Activated CD4-positive, alpha-beta T cell treated with anti-CD3 and anti-CD28 coated beads, Interleukin-2, amount 10 ng/mL, durations not matched to agents 7 days and 5 days (primary cell): ENCODE measurements around the gene ROR2. TPM values are rescaled to one million over a fixed set of nuclear protein-coding genes. Genes with fewer than 3 reads are reported as not detected.

Experiments used
- CTCF ChIA-PET: fragments of 350-600 bp; sonication (Branson Sonifier 250); formaldehyde crosslinking; loops from one replicate; lab custom pipeline; 2021; ENCODE audit warnings: antibody characterized with exemption; lab: Charles Lee
- POLR2A ChIA-PET: fragments of 350-600 bp; sonication (Branson Sonifier 250); formaldehyde crosslinking; loops from one replicate; lab custom pipeline; 2021; ENCODE audit warnings: antibody characterized with exemption; lab: Charles Lee
- DNase-seq: peaks from one replicate; pipeline ENCODE4 v3.0.0-alpha.2; 2020
- H3K27ac Mint-ChIP-seq: one replicate; pipeline ENCODE4 v1.8.0; 2021; ENCODE audit warnings: mild to moderate bottlenecking, moderate library complexity, mixed read lengths
- H3K27me3 Mint-ChIP-seq: one replicate; pipeline ENCODE4 v1.8.0; 2021; ENCODE audit warnings: mixed read lengths
- H3K36me3 Mint-ChIP-seq: one replicate; pipeline ENCODE4 v1.8.0; 2021; ENCODE audit warnings: low read depth, mixed read lengths
- H3K4me1 Mint-ChIP-seq: one replicate; pipeline ENCODE4 v1.8.0; 2021; ENCODE audit warnings: mixed read lengths
- H3K4me3 Mint-ChIP-seq: one replicate; pipeline ENCODE4 v1.8.0; 2021; ENCODE audit warnings: mild to moderate bottlenecking, moderate library complexity, mixed read lengths
- H3K9me3 Mint-ChIP-seq: one replicate; pipeline ENCODE4 v1.8.0; 2021; ENCODE audit warnings: mixed read lengths
- total RNA-seq, 2 experiments: library from RNA; stranded (reverse); gene quantifications; one replicate each; pipeline ENCODE4 v1.2.3, GENCODE V29; 2021

ROR2 gene
- total RNA-seq, 2 experiments from 2014 or later, result 0.48 to 0.55 TPM

DNA sequence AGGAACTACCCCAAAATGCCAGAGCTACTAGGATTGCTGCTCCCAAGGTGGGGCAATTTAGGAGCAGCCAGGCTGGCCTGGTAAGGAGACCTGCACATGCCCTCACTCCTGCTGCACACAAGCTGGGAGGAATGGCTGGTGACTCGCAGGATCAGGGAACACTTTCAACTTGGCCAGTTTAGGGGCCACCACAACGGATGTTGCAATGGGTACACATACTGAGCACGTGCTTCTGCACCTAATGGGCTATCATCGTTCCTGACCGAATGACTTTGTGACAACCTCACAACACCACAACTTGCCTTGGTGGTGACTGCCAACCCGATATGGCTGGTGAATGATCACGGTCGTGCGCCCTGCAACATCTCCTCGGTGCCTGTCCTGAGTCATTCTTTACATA, 172.0 kb downstream of the ROR2 start:
- no peak for DNase-seq
- H3K27me3 Mint-ChIP-seq, result peaks cover 18% of the 10 kb centered on the region
- peaks cover 8% of the 10 kb centered on the region for H3K4me1 Mint-ChIP-seq
- H3K4me3 Mint-ChIP-seq, result no peak overlapping the region
- ChIA-PET CTCF (no interaction called here), POLR2A (no interaction called here)
- peaks cover 1% of the 10 kb centered on the region for H3K9me3 Mint-ChIP-seq
- H3K36me3 Mint-ChIP-seq, result no peaks in the 10 kb centered on the region
- no peak overlapping the region for H3K27ac Mint-ChIP-seq

DNA sequence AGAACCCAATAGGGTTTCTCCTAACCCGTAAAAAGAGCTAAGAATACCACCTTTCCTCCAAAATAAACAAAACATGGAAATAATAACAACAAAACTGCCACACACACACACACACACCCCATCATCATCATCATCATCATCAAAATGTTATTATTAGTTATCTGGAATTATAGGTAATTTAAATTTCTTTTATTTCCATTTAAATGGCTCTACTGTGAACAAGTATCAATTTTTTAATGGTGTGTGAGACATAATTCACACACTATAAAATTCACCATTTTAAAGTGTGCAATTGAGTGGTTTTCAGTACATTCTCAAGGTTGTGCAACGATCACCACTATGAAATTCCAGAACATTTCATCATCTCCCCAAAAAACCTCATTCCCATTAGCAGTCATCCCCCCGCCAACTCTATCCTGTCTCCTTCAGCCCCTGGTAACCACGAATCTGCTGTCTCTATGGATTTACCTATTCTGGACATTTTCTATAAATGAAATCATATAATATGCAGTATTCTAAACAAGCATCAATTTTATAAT, 172.7 kb downstream of the ROR2 start:
- DNase-seq, result no peak
- ChIA-PET CTCF (no interaction called here), POLR2A (no interaction called here)
- no peak overlapping the region for H3K27ac Mint-ChIP-seq
- peaks cover 1% of the 10 kb centered on the region for H3K4me1 Mint-ChIP-seq
- no peaks in the 10 kb centered on the region for H3K36me3 Mint-ChIP-seq
- H3K9me3 Mint-ChIP-seq, result no peaks in the 10 kb centered on the region
- peaks cover 18% of the 10 kb centered on the region for H3K27me3 Mint-ChIP-seq
- H3K4me3 Mint-ChIP-seq, result no peak overlapping the region

DNA sequence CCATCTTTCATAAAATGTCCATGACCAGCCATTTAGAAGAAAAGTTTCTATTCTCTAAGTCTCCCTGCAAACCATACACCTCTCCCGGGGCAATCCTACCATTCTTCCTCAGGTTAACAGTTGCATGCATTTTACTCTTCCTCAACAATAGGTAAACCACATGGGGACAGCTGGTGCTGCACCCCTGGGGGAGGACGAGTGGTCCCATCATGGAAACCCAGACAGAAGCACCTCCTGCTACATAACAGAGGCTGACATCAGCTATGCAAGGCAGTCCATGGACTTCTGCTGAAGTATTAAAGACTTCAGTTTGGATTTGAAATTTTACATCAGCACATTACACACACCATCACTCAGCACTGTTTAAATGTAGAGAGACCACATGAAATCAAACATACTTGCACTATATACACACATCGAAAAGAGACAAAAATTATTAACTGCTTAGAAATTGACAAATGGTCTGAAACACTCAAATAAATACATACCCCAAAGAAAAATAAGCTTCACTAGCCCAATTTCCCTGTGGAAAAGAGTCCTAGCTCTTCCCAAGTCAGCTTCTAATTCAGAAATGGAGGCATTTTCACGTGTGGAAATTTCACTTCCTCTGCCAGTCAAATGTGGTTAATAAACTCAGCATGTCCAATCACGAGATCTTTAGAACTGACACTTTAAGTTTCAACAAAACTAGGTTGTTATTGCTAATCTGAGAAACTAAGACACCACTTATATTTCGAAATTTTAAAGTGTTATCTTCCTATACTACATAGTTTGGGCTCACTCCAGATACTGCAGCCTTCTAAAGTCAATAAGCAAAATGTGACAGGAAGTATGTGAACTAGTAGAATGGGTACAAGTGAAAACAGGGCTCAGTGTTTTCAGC, 173.4 kb downstream of the ROR2 start:
- Mint-ChIP-seq H3K4me3 (no peak overlapping the region), H3K4me1 (no peaks in the 10 kb centered on the region), H3K27ac (no peak overlapping the region), H3K36me3 (no peaks in the 10 kb centered on the region), H3K9me3 (no peaks in the 10 kb centered on the region), H3K27me3 (peaks cover 18% of the 10 kb centered on the region)
- POLR2A ChIA-PET, result no interaction called here
- CTCF ChIA-PET, result no interaction called here
- no peak for DNase-seq

DNA sequence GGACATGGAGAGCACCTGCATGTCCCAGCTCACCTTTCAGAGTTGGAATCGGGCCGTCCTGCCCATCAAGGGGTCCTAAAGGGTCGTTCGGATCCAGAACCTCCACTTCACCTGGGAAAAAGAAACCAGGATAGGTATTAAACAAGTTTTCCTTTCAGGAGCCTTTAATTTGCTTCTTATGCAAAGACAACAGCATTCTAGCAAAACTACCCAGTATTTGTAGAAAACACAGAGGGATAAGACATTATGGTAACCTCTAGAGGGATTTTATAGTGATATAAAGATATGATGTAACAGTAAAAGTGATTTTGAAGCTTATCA, 174.4 kb downstream of the ROR2 start:
- Mint-ChIP-seq H3K36me3 (no peaks in the 10 kb centered on the region), H3K4me1 (no peaks in the 10 kb centered on the region), H3K9me3 (no peaks in the 10 kb centered on the region), H3K4me3 (no peak overlapping the region), H3K27me3 (peaks cover 18% of the 10 kb centered on the region), H3K27ac (no peak overlapping the region)
- POLR2A ChIA-PET, result no interaction called here
- CTCF ChIA-PET, result interaction anchor here (1.3 to 2.5 kb wide), 2 partner anchors 12 to 175 kb away, joined by 4 to 11 read pairs; partner anchors contain the start of gene ROR2
- no peak for DNase-seq

DNA sequence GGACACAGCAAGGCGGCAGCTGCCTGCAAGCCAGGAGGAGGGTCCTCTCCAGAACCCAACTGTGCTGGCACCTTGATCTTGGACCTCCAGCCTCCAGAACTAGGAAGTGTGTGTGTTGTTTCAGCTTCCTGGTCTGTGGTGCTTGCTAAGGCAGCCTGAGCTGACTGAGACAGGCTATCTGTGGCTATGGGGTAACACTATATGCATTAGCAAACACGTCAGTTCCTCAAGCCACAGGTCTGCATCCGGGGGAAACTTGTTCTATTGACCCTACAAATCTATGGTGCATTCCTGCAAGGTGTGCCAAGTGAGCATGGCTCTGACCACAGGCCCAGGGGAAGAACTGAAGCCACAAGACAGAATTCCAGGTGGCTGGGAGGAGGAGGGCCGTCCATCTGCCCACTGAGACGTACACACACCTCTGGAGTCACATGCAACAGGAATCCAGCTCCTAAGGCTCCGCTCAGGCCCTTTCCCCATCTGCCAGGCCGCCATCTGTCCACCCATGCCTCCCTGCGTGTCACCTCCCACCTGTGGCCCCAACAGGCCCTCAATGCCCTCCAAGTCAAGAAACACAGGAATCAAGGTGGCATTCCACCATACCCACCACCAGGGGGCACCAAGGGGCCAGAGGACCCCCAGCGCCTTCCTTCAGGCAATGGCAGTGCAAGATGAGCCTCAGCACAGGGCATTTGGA, 174.9 kb downstream of the ROR2 start:
- no peaks in the 10 kb centered on the region for H3K36me3 Mint-ChIP-seq
- ChIA-PET POLR2A (no interaction called here), CTCF (interaction anchor here (1.3 to 2.5 kb wide), 2 partner anchors 11 to 175 kb away, joined by 4 to 11 read pairs; partner anchors contain the start of gene ROR2)
- no peak overlapping the region for H3K27ac Mint-ChIP-seq
- peak; percentile 73 for DNase-seq
- no peaks in the 10 kb centered on the region for H3K9me3 Mint-ChIP-seq
- no peaks in the 10 kb centered on the region for H3K4me1 Mint-ChIP-seq
- no peak overlapping the region for H3K4me3 Mint-ChIP-seq
- H3K27me3 Mint-ChIP-seq, result peaks cover 18% of the 10 kb centered on the region

DNA sequence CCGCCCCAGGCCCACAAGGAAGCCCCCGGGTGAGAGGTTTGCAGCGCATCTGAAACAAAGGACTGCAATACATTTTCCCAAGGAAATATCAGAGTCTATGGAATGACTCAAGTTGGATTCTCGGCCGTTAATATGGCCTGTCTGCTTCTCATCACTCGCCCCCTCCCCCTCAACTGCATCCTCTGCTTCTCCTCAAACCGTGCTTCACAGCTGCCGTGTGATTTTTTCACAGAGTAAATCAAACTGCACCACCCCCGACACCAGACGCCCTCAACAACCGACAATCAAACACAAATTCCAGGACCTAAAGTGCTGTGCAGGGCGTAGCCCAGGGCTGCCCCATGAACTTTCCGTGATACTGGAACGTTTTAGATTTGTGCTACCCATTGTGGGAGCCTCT, 176.9 kb downstream of the ROR2 start:
- Mint-ChIP-seq H3K4me1 (no peaks in the 10 kb centered on the region), H3K9me3 (no peaks in the 10 kb centered on the region), H3K27ac (no peak overlapping the region), H3K36me3 (no peaks in the 10 kb centered on the region), H3K4me3 (no peak overlapping the region), H3K27me3 (peaks cover 18% of the 10 kb centered on the region)
- ChIA-PET POLR2A (no interaction called here), CTCF (interaction anchor here (1.6 to 2.5 kb wide), 2 partner anchors 177 to 181 kb away, joined by 4 to 11 read pairs; partner anchors contain the start of gene ROR2)
- DNase-seq, result no peak

DNA sequence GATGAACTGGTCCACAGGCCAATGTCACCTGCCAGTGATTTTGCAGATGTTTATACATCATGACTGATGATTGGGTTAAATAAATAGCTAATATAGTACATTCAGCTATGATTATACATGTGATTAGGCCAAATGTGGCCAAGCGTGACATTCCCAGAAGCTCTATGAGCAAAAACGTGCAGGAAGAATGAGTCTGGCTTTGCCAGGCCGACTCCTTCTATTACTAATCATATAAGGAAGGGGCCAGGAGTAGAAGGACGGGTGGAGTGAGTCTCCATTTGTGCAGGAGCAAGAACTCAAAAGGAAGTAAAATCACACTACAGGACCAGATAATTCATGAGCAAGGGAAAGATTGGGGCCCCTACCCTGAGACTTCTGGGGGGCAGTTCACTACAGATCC, 178.2 kb downstream of the ROR2 start:
- no peaks in the 10 kb centered on the region for H3K4me1 Mint-ChIP-seq
- H3K9me3 Mint-ChIP-seq, result no peaks in the 10 kb centered on the region
- CTCF ChIA-PET, result interaction anchor here (1.3 kb wide), 1 partner anchor 13 kb away, joined by 3 read pairs; no protein-coding TSS in a partner anchor
- H3K27me3 Mint-ChIP-seq, result peaks cover 18% of the 10 kb centered on the region
- H3K4me3 Mint-ChIP-seq, result no peak overlapping the region
- H3K36me3 Mint-ChIP-seq, result no peaks in the 10 kb centered on the region
- H3K27ac Mint-ChIP-seq, result no peak overlapping the region
- no peak for DNase-seq
- POLR2A ChIA-PET, result no interaction called here

DNA sequence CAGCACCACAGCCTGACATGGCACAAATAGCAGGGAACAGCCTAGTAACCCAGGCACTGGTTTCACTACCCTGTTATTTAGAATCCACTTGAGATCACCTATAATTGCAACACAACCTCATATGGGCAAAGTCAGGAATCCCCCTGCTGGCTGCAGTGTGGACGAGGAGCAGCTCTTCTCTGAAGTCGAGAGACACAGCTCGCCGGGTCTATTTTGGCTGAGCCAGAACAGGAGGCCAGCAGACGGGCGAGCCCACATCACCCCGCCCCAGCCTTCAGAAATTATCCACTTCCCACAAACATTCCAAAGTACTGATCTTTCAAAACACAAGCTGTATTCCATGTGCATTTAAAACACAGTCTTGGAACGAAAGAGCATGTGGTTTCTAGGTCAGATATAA, 179.0 kb downstream of the ROR2 start:
- Mint-ChIP-seq H3K4me1 (no peaks in the 10 kb centered on the region), H3K4me3 (no peak overlapping the region), H3K36me3 (no peaks in the 10 kb centered on the region), H3K27ac (no peak overlapping the region), H3K9me3 (no peaks in the 10 kb centered on the region), H3K27me3 (peaks cover 20% of the 10 kb centered on the region)
- CTCF ChIA-PET, result interaction anchor here (1.3 kb wide), 1 partner anchor 13 kb away, joined by 3 read pairs; no protein-coding TSS in a partner anchor
- POLR2A ChIA-PET, result no interaction called here
- no peak for DNase-seq

DNA sequence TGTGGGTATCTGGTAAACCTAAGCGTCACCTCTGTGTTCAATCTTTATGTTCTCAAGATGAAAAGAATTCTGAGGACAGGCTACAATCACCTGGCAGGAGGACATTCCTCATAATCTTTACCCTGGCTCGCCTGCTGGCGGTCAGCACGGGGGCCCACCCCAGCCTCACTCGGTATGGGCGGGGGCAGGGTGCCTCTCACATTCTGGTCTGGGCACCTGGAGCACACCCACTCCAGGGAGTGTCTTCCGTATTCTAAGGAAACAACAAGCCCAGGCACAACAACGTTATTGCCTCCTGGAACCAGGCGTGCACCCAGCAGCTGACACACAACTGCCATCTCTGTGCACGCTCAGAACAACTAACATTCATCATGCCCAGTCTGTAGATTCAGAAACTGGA, 179.8 kb downstream of the ROR2 start:
- Mint-ChIP-seq H3K4me1 (no peaks in the 10 kb centered on the region), H3K27me3 (peaks cover 21% of the 10 kb centered on the region), H3K9me3 (no peaks in the 10 kb centered on the region), H3K4me3 (no peak overlapping the region), H3K27ac (no peak overlapping the region), H3K36me3 (no peaks in the 10 kb centered on the region)
- ChIA-PET POLR2A (no interaction called here), CTCF (no interaction called here)
- DNase-seq, result no peak

DNA sequence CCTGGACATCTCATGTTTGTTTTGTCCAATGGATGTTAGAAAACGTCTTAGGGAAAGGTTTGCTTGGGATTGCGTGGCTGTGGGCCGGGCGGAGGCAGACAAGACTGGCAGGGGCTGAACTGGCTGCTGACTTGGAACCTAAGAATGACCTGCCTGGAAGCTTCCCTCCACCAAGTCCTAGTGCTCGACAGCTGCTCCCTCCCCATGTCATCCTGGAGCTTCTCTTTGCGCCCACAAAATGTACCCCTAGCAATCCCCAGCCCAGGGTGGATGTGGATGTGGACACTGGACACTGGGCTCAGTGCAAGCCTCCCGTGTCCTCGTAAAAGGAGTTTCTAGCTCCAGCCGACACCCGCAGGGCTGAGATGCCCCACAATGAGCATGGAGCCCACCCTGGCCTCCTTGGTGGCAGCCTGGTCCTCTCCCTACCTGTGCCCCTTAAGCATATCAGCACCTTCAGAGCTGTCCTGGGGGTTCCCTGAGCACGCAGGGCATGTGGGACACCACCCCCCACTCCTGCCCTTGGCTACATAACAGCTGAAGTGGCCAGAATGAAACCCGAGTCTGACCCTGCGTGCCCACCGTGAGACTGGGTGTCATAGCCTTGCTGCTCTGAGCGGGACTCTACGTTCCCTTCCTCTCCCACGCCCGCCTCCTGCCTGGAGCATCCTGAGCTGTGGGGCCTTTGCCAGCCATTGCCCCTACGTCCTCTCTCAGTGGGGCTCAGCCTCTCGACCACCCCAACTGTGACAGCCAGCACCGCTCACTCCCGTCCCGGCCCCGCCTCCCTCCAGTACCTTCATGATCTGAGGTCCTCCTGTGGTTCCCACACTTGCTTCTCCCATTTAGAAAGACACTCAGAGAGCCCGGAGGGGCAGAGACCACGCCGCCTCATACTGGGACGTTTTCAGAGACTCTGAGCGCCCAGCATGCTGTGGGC, 180.8 kb downstream of the ROR2 start:
- ChIA-PET CTCF (no interaction called here), POLR2A (no interaction called here)
- Mint-ChIP-seq H3K9me3 (no peaks in the 10 kb centered on the region), H3K36me3 (no peaks in the 10 kb centered on the region), H3K4me3 (no peak overlapping the region), H3K27me3 (peaks cover 28% of the 10 kb centered on the region), H3K27ac (no peak overlapping the region), H3K4me1 (no peaks in the 10 kb centered on the region)
- no peak for DNase-seq

DNA sequence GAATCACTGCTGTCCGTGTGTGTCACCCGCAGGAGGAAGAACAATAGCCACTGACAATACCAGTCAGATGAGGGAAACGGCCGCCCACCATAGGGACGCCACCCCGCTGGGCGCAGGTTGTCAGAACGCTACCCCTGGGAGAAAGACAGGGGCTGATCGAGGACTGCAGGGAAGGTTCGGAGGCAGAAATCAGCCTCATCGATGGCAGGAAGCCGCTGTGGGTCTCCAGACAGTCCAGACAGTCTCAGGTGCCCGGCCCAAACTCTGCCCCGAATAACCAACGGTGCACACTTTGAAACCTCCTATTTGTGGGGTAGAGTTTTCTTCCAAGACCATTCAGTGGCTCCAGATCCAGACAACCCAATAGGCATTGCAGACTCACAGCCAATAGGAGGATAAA, 181.5 kb downstream of the ROR2 start:
- Mint-ChIP-seq H3K4me3 (no peak overlapping the region), H3K27ac (no peak overlapping the region), H3K9me3 (no peaks in the 10 kb centered on the region), H3K36me3 (no peaks in the 10 kb centered on the region), H3K4me1 (no peaks in the 10 kb centered on the region), H3K27me3 (peaks cover 27% of the 10 kb centered on the region)
- CTCF ChIA-PET, result no interaction called here
- POLR2A ChIA-PET, result no interaction called here
- DNase-seq, result no peak

DNA sequence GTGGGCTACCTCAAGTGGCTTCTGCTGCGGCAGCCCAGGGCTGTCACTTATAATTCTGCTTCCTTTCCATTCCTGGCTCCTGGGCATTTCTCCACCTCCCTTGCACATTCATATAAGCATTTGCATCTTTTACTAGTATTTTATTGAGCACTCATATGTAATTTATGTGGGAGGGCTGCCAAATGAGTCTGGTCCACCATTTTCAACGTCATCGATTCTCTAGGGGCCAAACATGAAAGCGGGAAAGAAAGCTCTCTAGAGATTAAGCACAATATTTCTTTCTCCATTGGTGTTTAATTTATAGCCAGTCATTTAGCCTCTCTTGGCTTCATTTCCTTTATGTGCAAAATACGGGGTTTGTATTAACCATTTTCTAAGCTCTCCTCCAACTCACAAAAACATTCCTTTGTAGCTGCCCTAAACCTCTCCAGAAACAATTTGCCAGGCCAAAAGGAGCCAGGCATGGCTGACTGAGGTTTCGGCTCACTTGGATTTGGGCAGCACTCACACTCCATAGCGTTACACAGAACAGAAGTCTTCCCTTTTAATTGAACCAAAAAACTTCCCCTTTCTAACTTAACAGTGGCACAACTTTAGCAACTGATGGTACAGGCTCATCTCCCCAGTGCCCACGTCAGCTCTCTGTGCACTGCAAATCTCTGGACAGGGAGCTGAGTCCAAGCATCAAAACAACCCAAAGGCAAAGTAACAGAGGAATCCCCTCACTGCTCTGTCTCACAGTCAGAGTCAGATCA, 183.5 kb downstream of the ROR2 start:
- ChIA-PET POLR2A (no interaction called here), CTCF (interaction anchor here (0.5 to 1.4 kb wide), 3 partner anchors 29 to 1041 kb away, joined by 3 read pairs; partner anchors contain the start of gene ROR2)
- H3K4me1 Mint-ChIP-seq, result no peaks in the 10 kb centered on the region
- H3K27ac Mint-ChIP-seq, result no peak overlapping the region
- H3K36me3 Mint-ChIP-seq, result no peaks in the 10 kb centered on the region
- peaks cover 43% of the 10 kb centered on the region for H3K27me3 Mint-ChIP-seq
- DNase-seq, result no peak
- no peaks in the 10 kb centered on the region for H3K9me3 Mint-ChIP-seq
- H3K4me3 Mint-ChIP-seq, result no peak overlapping the region
